ENCODE results near the gene GAS2L2.
"Not testable (repeated sequence)": the region's sequence is repeated elsewhere in the genome, so short reads cannot be mapped to it uniquely, and the experiment has no call there.

GAS2L2 gene

DNA sequence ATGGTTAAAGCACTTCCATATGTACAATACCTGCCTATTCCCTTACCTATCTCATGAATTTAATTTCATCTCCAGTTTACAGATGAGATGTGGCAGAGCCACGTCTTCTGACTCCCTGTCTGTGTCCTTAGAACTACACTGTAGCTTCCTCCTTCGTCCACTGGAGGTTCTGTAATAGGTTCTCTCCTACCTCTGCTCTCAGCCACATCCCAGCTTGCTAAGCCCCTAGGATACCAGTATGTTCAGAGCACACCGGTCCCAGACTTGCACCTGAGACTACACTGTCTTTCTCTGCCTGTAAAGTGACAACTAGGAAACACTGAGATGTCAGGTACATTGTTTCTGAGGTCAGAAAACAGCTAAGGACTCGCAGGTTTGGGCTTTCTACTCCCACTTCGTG, 25.4 kb downstream of the GAS2L2 start:
- no peak for DNase-seq (ENCODE audit: low spot score)

DNA sequence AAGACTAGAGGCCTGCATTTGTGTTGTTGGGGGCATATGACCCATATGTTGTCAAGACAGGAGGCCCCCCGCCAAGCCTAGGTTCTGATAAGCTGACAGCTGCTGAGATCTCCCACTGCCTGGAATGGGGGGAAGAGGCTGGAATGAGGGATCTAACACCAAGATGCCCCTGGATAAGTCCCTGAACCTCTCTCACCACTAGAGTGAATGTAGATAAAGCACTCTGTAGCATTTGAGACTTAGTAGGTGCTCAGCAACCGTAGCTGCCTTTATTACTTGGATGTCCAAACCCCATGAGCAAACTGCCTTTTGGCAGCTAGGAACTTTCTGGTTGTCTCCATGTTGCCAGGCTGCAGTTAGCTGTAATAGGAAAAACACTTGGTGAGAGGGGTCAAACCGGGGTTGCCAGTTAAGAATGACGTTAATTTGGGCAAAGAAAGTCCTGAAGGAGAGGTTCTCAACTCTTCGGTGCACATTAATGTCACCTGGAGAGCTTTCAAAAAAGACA, 26.0 kb downstream of the GAS2L2 start:
- DNase-seq (ENCODE audit: low spot score), result no peak

DNA sequence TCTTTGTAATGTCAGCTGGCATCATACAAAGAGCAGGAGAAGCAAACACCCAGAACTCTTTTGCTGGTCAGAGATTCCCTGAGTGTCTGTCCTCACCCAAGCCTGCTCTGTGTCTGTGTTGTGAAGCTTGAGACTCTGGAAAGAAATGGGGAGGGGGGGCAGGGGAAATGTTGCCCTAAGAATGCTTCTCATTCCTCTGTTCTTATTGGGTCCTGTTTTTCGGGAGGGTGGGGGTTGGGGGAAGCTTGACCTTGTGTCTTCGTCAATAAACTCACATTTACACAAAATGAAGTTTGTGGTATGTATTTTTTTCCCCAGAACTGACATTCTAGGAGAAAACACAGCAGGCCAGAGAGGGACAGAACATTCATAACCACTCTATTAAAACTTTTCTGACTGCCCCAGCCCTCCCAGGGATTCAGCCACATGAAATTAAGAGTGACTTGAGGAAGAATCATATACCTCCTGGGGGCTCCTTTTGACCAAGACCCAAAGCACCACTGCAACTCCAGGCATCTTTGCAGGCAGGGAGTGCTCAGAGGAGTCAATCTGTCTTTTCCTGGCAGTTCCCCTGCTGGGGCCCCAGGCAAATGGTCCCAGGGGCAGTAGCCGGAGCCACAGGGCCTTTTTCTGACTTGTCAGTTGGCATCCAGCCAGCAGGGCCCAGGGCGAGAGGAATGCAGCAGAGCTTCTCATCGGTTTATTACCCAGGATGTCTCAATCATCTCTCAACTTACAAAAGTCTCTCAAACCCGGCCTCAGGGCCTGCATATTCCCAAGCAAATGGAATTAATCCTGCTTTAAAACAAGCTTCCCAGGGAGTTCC, 26.7 kb downstream of the GAS2L2 start:
- DNase-seq (ENCODE audit: low spot score), result peak; percentile 89

DNA sequence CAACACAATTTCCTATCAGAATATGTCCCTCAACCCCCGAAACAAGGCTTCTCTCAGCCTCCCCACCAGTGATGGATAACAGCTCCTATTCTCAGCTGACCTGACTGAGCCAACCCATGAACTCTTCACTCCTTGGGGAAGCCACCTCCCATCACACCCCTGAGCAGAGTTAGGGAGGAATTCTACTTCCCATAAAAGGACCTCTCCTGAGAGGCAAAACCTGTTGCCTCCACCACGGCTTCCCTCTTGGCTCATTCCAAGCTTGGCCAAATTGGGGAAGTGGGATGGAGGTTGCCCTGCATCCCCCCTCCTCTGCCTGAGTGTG, 27.3 kb downstream of the GAS2L2 start:
- no peak for DNase-seq (ENCODE audit: low spot score)

DNA sequence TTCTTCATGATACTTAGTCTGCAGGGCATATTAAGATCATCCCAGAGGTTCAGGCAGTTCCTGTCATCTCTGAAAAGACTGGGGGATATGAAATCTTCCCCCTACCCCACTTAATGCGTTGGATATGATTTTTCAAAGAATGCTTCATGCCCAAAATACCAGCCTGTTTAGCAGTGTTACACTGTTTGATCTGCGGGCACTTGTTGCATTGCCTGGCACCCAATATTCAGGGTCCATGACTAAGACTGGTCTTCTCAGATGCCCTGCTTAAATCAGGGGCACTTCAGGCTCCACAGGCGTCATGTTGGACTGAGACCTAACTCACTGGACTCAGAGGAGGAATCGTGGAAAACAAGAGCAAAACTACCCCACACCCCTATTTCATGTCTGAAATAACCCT, 28.0 kb downstream of the GAS2L2 start:
- no peak for DNase-seq (ENCODE audit: low spot score)

DNA sequence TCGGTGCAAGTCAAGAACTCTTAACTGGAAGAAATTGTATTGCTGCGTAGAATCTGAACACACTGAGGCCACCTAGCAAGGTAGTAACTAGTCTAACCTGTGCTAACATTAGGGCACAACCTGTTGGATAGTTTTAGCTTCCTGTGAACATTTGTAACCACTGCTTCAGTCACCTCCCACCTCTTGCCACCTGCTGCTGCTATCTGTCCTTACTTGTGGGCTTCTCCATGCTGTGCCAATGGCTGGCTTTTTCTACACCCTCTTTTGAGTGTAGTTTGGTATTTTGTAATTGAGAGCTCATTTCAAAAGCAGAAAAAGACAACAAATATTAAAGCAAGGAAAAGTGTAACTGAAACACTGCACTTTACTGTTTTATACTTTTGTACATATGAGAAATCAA, 29.3 kb downstream of the GAS2L2 start:
- no peak for DNase-seq (ENCODE audit: low spot score)

DNA sequence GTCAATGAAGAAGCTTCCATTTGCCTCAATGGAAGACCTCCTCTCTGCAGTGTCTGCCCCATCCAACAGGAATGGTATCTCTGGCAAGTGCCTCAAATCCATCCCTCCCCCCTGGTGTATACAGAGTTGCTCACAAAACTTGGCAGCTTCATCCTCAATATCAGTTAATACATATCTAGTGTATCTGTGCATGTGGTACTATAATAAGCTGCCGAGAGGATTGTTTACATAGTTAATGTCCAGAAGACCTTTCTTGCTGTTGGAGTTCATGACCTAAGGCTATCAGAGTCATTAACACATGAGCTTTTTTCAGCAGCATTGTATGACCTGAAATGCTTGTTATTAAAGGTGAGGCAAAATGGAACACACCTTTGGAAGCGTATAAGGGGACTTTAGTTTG, 35.6 kb downstream of the GAS2L2 start:
- no peak for DNase-seq (ENCODE audit: low spot score)

DNA sequence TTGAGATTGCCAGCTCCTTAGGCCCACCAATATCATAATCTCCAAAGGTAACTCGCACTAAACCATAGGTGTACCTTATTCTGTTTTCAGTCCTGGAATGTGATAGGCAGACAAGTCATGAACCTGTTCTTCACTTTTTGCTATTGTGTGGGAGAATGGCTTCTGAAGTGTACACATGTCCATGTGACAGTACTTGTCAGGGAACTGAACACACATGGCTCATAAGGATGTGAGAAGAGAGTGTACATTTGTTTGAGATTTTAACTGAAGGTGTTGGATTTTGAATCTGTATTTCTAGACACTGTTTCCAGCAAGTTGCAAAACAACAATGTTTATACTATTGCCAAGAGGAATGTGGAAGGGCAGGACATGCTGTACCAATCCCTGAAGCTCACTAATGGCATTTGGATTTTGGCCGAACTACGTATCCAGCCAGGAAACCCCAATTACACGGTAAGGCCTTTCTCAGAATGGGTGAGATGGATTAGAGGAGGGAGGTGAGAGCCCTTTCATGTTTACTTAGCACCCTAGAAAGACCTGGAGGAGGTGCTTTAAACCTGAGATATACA, 36.1 kb downstream of the GAS2L2 start:
- DNase-seq (ENCODE audit: low spot score), result no peak

DNA sequence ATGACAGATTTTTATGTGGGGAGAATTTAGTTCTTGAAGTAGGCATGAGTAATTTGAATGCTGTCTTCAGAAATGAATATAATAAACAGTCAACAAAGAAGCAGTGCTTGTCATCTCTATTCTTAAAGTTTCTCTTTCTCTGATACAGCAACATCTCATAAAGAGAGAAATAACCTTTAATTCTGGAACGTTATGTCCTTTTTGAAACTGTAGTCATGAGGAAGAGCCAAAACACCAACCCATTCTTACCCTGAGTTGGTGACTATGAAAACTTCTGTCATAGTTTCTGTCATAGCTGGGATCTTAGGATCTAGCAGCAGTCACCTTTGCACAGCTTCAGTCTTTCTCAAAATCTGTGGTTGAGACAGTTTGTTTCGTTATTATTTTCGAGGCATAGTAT, 36.9 kb downstream of the GAS2L2 start:
- no peak for DNase-seq (ENCODE audit: low spot score)

DNA sequence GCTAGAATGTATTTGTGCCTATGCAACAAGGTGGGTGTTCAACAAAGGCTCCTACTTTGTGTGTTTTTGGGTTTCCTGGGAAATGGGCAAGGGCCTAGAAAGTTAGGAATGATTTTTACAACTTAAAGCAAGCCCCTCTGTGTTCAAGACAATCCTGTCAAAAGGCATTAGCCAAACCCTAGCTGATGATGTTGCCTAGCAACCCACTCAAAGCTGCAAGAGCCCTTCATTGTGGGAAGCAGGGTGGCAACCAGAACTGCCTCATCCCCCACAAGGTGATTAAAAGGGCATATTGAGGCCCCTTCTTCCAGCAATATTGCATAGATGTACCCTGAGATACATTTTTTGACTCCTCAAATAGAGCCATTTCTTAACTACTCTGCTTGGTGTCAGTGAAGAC, 37.6 kb downstream of the GAS2L2 start:
- no peak for DNase-seq (ENCODE audit: low spot score)

DNA sequence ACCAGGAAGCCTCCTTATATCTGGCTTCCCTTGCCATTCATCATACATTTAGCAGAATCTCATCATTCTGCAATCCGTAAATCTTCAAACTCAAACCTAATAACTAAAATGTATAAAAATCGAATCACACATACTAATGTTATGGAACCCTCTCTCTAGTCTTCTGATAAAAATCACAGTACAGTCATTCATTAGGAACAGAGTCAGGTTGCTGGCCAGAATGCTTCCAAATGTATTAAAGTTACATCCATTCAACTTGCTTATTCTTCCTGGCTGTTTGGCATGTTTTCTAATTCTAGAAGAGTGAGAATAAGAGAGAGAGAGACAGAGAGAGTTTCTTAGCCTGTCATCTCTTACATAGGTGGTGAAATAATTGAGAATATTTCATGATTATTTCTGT, 38.1 kb downstream of the GAS2L2 start:
- DNase-seq (ENCODE audit: low spot score), result no peak

DNA sequence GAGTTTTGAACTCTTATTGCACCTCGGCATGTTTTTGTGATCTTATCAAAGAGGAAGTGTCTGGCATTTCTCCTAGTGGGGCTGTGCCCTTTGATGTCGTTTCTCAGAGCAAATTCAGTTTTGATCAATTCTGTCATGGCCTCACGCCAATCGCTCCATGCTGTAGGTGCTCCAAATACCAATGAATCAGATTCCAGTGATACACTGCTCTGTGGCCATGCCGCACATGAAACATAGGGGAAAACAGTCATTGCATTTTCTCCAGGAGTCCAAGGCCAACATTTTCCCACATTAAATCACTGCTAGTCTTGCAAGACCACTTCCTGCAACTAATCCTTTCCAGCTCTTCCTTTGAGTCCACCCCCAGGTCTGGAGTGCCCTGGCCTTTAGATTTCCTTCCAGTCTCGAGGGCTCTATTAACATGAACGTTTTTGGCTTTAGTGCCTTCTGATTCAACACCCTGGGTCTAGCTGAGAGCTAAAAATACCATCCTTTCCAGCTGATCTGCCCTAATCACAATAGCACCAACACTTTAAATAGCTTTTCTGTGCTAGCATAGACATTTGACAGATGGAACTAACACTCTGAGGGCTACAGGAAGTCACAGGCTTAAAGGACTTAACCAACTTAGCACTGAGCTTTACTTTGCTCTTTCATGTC, 39.8 kb downstream of the GAS2L2 start:
- no peak for DNase-seq (ENCODE audit: low spot score)

DNA sequence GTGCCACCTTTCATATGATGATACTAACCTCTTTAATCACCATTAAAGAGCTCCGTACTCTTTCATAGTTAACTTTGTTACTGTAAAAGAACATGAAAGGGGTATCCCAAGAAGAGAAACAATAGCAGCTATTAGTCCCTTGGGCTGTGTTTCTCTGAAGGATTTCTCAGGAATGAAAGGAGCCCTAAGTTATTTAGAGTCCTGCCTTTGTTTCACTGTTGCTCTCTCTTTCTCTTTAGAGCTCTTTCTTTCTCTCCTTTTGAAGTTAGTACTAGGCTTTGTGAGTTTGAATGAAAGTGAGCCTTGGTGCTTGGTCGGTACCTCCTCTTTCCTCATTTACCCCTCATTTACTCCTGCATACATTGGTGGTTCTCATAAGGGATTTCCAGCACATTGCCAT, 42.1 kb downstream of the GAS2L2 start:
- no peak for DNase-seq (ENCODE audit: low spot score)

DNA sequence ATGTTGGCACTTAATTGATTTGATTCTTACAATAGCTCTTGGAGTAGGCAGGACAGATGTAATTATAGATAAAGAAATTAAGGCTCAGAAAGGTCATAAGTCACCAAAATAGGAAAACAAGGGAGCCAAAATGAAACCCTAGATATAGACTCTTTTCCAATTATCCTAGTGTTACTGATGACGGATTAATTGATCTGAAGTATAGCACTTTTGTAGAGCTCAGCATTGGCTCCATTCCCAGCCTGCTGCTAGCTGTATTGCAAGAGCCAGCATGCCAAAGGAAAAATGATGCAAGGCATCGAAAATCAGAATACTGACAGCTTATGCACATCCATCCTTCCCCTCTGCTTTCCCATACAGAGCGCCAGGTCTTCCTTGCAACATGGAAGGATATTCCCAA, 43.2 kb downstream of the GAS2L2 start:
- no peak for DNase-seq (ENCODE audit: low spot score)

DNA sequence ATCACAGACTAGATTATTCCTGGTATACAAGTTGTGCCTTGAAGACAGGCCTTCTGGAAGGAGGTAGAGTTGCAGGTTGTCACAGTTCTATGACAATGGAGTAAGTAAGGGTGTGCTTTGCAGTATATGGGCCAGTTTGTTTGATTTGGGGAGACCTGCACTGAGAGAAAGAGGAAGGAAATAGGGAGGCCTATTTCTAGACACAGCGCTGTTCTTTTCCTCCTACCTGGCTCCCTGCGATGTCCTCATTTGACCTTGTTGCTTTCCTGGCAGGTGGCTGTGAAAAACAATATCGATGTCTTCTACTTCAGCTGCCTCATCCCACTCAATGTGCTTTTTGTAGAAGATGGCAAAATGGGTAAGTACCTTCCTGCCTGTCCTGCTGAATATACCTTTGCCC, 44.1 kb downstream of the GAS2L2 start:
- no peak for DNase-seq (ENCODE audit: low spot score)

DNA sequence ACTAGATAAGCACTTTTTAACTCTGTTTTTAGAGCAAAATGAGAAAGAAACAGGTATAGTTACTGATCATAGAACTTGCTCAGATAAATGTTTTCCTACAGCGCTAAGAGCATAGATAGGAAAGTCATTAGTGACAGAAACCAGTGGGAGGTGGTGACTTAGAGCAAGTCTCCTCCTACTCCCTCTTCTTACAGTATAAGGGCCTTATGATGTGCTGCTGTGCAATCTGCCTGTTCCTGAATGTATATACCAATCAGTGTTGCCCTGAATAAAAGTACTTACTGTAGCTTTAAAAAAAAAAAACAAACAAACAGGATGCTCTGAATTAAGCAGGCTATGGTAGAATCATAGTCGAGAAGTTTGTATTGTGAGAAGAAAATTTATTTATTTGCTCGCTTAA, 44.9 kb downstream of the GAS2L2 start:
- DNase-seq (ENCODE audit: low spot score), result no peak

DNA sequence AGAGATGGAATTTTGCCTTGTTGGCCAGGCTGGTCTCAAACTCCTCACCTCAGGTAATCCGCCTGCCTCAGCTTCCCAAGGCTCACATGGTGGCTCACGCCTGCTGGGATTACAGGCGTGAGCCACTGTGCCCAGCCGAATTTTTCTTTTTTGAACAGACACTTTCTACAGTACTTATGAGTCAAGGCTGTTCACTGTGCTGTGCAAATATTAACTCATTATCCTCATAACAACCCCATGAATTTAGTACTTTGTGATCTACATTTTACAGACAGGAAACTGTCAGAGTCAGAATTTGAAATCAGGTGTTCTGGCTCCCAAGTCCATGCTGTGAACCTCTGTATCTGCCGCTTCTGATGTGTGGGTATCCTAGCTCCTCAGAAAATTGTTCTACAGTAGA, 47.3 kb downstream of the GAS2L2 start:
- DNase-seq (ENCODE audit: low spot score), result no peak

DNA sequence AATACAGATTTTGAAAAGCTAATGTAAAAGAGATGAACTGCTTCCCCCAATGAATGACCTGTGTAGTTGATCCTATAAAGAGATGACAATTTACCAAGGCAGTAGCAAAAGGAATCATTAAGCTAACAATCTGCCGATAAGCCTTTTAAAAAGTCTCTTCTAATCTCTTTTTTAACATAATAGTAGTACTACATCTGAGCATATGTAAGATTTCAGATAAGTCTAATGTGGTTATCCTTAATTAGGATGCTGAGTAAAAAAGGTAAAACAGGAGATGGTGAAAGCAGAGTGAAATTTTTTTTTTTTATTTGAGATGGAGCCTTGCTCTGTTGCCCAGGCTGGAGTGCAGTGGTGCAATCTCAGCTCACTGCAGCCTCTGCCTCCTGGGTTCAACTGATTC, 47.8 kb downstream of the GAS2L2 start:
- no peak for DNase-seq (ENCODE audit: low spot score)

DNA sequence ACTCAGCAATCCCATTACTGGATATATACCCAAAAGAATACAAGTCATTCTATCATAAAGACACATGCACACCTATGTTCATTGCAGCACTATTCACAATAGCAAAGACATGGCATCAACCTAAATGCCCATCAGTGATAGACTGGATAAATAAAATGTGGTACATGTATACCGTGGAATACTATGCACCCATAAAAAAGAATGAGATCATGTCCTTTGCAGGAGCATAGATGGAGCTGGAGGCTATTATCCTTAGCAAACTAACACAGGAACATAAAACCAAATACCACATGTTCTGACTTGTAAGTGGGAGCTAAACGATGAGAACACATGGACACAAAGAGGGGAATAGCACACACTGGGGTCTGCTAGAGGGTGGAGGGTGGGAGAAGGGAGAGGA, 49.7 kb downstream of the GAS2L2 start:
- not testable (repeated sequence) for DNase-seq (ENCODE audit: low spot score)

DNA sequence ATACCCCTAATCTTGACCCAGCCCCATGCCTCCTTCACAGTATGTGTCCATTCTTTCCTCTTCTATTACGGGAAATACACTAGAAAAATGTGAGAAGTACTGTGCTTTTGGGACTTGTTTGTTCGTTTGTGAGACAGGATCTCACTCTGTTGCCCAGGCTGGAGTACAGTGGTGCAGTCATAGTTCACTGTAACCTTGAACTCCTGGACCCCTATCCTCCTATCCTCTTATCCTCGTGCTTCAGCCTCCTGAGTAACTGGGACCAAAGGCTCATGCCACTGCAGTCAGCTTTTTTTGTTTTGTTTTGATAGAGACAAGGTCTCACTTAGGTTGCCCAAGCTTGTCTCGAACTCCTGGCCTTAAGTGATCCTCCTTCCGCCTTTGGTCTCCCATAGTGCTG, 51.5 kb downstream of the GAS2L2 start:
- DNase-seq (ENCODE audit: low spot score), result no peak

DNA sequence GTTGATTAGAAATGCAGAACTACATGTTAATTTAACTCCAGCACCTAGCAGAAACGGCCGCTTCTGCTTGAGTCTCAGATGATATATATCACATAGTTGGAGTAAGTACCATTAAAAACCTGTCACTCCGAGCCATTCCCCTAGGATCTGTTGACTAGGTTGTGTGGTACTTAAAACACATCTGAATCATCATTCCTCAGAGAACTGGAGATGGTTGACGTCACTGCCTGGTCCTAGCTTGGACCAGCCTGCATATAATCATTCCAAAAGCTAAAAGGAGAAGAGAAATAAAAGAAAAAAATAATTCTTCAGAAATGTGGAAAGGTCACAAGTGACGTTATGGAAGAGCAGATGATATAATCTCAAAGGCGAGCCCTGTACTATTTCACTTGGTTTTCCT, 52.9 kb downstream of the GAS2L2 start:
- DNase-seq (ENCODE audit: low spot score), result no peak

DNA sequence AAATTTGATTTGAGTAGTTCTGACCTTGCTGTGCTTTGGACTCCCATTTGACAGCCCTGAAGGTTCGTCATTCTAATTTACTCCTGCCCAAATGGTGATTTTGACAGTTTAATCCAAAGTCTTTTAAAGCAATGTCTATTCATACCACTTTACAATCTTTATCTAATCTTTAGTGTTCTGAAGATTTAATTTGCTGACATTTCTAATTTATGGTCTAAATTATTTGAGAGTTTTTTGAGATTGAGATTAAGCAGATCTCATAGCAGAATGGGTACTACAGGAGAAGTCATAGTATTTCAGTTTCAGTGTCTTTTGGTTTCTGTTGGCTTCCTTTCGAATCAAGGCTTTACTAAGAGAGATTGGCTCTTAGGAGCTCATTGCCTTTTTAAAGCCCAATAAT, 54.2 kb downstream of the GAS2L2 start:
- no peak for DNase-seq (ENCODE audit: low spot score)

DNA sequence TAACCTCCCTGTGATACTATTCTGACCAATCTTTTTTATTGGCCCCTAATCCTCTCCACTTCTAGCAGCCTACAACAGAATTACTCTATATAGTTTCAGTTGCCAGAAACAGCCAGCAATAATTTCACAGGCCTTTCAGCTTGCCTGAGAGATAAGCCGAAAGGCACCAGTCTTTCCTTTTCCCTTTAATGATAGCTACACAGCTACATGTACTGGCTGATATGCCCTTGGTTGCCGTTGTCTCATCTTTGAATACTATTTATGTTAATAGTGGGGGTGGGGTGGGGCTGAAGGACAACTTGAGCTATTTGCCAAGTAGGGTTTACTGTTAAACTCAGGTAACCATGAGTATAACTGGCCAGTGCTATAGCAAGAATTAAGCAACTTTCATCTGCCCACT, 57.4 kb downstream of the GAS2L2 start:
- DNase-seq (ENCODE audit: low spot score), result no peak

DNA sequence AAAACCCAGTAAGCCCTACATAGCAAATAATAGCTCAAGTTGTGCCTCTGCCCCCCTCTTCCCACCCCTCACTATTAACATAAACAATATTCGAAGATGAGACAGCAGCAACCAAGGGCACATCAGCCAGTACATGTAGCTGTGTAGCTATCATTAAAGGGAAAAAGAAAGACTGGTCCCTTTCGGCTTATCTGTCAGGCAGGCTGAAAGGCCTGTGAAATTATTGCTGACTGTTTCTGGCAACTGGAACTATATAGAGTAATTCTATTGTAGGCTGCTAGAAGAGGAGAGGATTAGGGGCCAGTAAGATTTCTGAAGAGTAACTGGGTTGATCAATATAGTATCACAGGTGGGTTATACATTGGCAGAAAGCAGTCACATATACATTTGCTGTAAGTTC, 58.1 kb downstream of the GAS2L2 start:
- no peak for DNase-seq (ENCODE audit: low spot score)
